Stomach (tissue), 4 donors: ENCODE results near the gene MT2A.

Experiments used
- POLR2A ChIP-seq, 4 donors: fragments of 450-650 bp; IDR thresholded peaks; one replicate each; pipeline ENCODE4 v1.6.1; 2016; ENCODE audit warnings: antibody characterized with exemption in 4 of 4, control low read depth in 2 of 4, mild to moderate bottlenecking in 1 of 4, moderate library complexity in 1 of 4
- POLR2AphosphoS5 ChIP-seq, 3 donors: sonication (generic); formaldehyde crosslinking; IDR thresholded peaks; one replicate each; pipeline ENCODE4 v1.6.1; 2016; ENCODE audit warnings: antibody characterized with exemption in 3 of 3
- TF ChIP-seq, protein P1 (sequence below), 7 experiments: fragments of 450-650 bp in 4 of 7; fragments of 200-600 bp in 3 of 7; sonication (generic) in 3 of 7; IDR thresholded peaks; one replicate each; pipeline ENCODE4 v1.5.1; 2016 to 2019; ENCODE audit warnings: antibody characterized with exemption in 7 of 7, control low read depth in 2 of 7, mild to moderate bottlenecking in 1 of 7

- TF ChIP-seq, protein P1, sequence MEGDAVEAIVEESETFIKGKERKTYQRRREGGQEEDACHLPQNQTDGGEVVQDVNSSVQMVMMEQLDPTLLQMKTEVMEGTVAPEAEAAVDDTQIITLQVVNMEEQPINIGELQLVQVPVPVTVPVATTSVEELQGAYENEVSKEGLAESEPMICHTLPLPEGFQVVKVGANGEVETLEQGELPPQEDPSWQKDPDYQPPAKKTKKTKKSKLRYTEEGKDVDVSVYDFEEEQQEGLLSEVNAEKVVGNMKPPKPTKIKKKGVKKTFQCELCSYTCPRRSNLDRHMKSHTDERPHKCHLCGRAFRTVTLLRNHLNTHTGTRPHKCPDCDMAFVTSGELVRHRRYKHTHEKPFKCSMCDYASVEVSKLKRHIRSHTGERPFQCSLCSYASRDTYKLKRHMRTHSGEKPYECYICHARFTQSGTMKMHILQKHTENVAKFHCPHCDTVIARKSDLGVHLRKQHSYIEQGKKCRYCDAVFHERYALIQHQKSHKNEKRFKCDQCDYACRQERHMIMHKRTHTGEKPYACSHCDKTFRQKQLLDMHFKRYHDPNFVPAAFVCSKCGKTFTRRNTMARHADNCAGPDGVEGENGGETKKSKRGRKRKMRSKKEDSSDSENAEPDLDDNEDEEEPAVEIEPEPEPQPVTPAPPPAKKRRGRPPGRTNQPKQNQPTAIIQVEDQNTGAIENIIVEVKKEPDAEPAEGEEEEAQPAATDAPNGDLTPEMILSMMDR (IDR thresholded peaks at IDR 0.05): no peak
- no peak for TF ChIP-seq POLR2AphosphoS5 (IDR thresholded peaks at IDR 0.05)
- TF ChIP-seq POLR2A (IDR thresholded peaks at IDR 0.05): no peak
Measured at GRCh38 chr16:56613706-56614105, 5.3 kb downstream of the MT2A start.
